ENCODE measurements around the gene HIP1.

DNA sequence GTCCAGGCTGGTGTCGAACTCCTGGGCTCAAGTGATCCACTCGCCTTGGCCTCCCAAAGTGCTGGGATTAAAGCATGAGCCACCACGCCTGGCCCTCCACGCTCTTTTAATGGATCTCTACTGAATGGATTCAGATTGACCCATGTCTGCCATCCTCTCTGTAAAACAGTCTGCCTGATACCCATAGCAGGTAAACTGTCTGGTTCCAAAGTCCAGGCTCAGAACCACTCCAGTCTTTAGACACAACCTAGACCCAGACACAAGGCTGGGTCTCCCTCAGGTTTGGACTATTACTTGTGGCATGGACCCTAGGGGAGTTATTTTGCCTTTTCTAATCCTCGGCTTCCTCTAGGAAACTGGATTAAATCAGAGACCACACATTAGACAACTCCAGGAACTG lies 19.1 kb downstream of the HIP1 start:
- TF ChIP-seq, protein P1, sequence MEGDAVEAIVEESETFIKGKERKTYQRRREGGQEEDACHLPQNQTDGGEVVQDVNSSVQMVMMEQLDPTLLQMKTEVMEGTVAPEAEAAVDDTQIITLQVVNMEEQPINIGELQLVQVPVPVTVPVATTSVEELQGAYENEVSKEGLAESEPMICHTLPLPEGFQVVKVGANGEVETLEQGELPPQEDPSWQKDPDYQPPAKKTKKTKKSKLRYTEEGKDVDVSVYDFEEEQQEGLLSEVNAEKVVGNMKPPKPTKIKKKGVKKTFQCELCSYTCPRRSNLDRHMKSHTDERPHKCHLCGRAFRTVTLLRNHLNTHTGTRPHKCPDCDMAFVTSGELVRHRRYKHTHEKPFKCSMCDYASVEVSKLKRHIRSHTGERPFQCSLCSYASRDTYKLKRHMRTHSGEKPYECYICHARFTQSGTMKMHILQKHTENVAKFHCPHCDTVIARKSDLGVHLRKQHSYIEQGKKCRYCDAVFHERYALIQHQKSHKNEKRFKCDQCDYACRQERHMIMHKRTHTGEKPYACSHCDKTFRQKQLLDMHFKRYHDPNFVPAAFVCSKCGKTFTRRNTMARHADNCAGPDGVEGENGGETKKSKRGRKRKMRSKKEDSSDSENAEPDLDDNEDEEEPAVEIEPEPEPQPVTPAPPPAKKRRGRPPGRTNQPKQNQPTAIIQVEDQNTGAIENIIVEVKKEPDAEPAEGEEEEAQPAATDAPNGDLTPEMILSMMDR (conservative IDR thresholded peaks at IDR 0.05; ENCODE audit: low read depth, low read length), result no peak
- TF ChIP-seq EZH2 (IDR thresholded peaks at IDR 0.05; ENCODE audit: low read length, unreplicated experiment), result no peak
- no peak for TF ChIP-seq EZH2phosphoT487 (IDR thresholded peaks at IDR 0.05; ENCODE audit: borderline replicate concordance, low read length)

All from PC-3 (cell line).